Large intestine (tissue), 3 donors: ENCODE results near the gene KCNA1. TPM values are rescaled to one million over a fixed set of nuclear protein-coding genes. Genes with fewer than 3 reads are reported as not detected.

Source experiments
- DNase-seq, 2 donors: peaks; one replicate each; pipeline versions ENCODE4 v3.0.0 to v3.0.0-alpha.2; 2013
- H3K27ac ChIP-seq: one replicate; pipeline ENCODE4 v1.5.1; 2013; ENCODE audit warnings: low read length
- H3K27me3 ChIP-seq: 2 replicates; pipeline ENCODE4 v1.6.1; 2013; ENCODE audit warnings: low read length; ENCODE audit not compliant: control insufficient read depth, insufficient read depth
- H3K36me3 ChIP-seq: 2 replicates; pipeline ENCODE4 v1.6.1; 2013; ENCODE audit warnings: low read length; ENCODE audit not compliant: control insufficient read depth, insufficient read depth
- H3K4me1 ChIP-seq: one replicate; pipeline ENCODE4 v1.6.1; 2013; ENCODE audit warnings: low read length; ENCODE audit not compliant: control insufficient read depth, insufficient read depth
- H3K4me3 ChIP-seq: one replicate; pipeline ENCODE4 v1.5.1; 2013; ENCODE audit warnings: low read length
- H3K9me3 ChIP-seq: one replicate; pipeline ENCODE4 v1.6.1; 2013; ENCODE audit warnings: mild to moderate bottlenecking, low read depth, low read length, moderate library complexity; ENCODE audit not compliant: control insufficient read depth
- WGBS: methylation state at CpG from one replicate; pipeline ENCODE4 v1.1.5; 2013; ENCODE audit warnings: low lambda C conversion rate; ENCODE audit not compliant: insufficient coverage; 5-methylcytosine and 5-hydroxymethylcytosine counted together
- polyA plus RNA-seq: library from polyadenylated mRNA; unstranded; fragments of 120-200 nt; gene quantifications from one replicate; pipeline ENCODE4 v1.2.1, GENCODE V29; 2013

The KCNA1 gene
- polyA plus RNA-seq, 1 donor: 1.3 TPM

DNA sequence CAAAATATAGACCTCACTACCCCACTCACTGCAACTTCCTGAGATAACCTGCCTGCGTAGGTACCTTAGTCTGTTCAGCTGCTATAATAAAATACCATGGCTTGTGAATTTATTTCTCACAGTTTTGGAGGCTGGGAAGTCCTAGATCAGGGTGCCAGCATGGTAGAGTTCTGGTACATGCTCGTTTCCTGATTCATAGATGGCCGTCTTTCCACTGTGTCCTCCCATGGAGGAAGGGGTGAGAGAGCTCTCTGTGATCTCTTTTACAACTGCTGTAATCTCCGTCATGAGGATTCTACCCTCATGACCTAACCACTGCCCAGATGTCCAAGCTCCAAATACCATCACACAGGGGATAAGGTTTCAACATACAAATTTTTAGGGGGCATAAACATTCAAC, 49.7 kb downstream of the KCNA1 start:
- Histone ChIP-seq H3K36me3 (no peaks in the 10 kb centered on the region), H3K9me3 (no peaks in the 10 kb centered on the region), H3K4me3 (no peak overlapping the region), H3K27ac (no peak overlapping the region), H3K27me3 (peaks cover 68% of the 10 kb centered on the region), H3K4me1 (no peaks in the 10 kb centered on the region)
- WGBS: no CpG with 5 or more reads among the region's 4 CpGs
- no peak for DNase-seq

- no peak overlapping the region for H3K27ac ChIP-seq
- no peaks in the 10 kb centered on the region for H3K4me1 ChIP-seq
- no peak for DNase-seq
- peaks cover 68% of the 10 kb centered on the region for H3K27me3 ChIP-seq
- H3K36me3 ChIP-seq: no peaks in the 10 kb centered on the region
- H3K4me3 ChIP-seq: no peak overlapping the region
- H3K9me3 ChIP-seq: no peaks in the 10 kb centered on the region
- WGBS: no CpG with 5 or more reads among the region's 13 CpGs
These were observed 50.3 kb downstream of the KCNA1 start for GRCh38 chr12:4960030-4960429.

- Histone ChIP-seq H3K27ac (no peak overlapping the region), H3K27me3 (peaks cover 72% of the 10 kb centered on the region), H3K4me1 (no peaks in the 10 kb centered on the region), H3K4me3 (no peak overlapping the region), H3K36me3 (no peaks in the 10 kb centered on the region), H3K9me3 (no peaks in the 10 kb centered on the region)
- WGBS: 100% methylated on average over 1 of the region's 6 CpGs
- DNase-seq: no peak
These were observed 50.8 kb downstream of the KCNA1 start for GRCh38 chr12:4960547-4960946.

DNA sequence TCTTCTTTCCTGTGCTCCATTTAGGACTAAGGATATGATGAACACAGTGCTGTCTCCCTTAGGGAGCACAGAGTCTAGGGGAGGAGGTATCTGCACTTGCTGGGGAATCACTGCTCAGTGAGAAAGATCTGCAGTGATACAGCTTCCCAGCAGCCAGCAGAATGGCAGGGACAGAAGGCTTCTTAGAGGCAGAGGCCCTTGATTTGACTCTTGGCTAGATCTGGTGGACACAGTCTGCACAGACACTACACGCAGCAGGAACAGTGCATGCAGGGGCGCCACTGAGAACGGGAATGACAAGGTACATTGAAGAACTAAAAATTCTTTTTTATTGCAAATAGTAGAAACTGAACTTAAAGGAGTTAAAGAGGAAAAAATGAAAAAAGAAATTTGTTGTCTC, 51.6 kb downstream of the KCNA1 start:
- 80% methylated on average over 1 of the region's 3 CpGs for WGBS
- H3K27ac ChIP-seq: no peak overlapping the region
- H3K36me3 ChIP-seq: no peaks in the 10 kb centered on the region
- H3K4me1 ChIP-seq: no peaks in the 10 kb centered on the region
- DNase-seq: no peak
- peaks cover 69% of the 10 kb centered on the region for H3K27me3 ChIP-seq
- no peaks in the 10 kb centered on the region for H3K9me3 ChIP-seq
- H3K4me3 ChIP-seq: no peak overlapping the region

DNA sequence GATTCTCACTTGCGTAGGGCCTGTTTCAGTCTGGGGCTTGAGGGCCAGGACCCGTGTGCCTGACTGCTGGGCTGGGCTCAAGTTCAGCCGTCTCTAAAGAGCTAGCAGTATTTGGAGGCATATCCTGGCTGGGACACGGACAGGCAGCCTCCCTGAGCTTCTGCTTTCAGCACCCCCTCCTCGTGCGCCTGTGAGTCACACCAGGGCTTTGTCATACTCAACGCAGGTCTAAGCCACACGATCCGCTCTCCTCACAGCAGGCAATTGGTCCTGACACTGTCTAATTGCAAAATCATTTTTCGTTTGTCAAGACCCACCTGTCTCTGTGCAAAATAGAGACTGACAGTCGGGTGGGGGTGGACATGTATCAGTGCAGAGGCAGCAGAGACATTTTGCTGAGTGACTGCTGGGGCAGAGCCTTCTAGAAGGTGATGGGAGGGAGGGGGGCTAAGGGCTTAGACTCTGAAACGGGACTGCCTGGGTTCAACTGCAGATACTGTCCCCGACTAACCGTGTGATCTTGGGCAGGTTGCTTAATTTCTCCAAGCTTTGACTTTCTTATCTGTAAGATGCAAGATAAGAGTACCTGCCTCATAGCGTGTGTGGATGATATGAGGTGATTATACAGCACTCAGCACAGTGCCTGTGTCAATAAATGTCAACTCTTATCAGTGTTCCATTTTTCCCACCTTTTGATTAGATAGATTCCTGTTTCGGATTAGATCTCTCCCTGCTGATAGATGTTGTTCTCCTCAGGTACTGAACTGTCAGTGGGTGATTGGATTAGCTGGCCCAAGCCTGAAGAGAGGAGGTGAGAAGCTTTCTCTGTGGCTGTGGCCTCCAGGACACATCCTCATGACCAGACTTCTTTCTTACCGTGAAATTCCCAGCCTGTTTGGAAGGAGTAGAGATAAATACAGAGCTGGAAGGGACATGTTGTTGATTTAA, 53.1 kb downstream of the KCNA1 start:
- Histone ChIP-seq H3K27me3 (peaks cover 78% of the 10 kb centered on the region), H3K9me3 (no peaks in the 10 kb centered on the region), H3K4me1 (no peaks in the 10 kb centered on the region), H3K4me3 (no peak overlapping the region), H3K36me3 (no peaks in the 10 kb centered on the region), H3K27ac (no peak overlapping the region)
- DNase-seq: no peak
- no CpG with 5 or more reads among the region's 17 CpGs for WGBS

Other genes with a start within 250 kb of the KCNA1 start
- gene GALNT8, start 189.5 kb upstream of the KCNA1 start, polyA plus RNA-seq: 19.5 TPM
- gene KCNA5, start 134.0 kb downstream of the KCNA1 start, polyA plus RNA-seq: 0.79 TPM